Measurements from ENCODE around the gene SLC6A12.
A peak's percentile ranks its signal among the peaks of the same experiment; 100 is the strongest.
"Not testable (repeated sequence)": the region's sequence is repeated elsewhere in the genome, so short reads cannot be mapped to it uniquely, and the experiment has no call there.

Gene SLC6A12

GRCh38 chr12:219891-220352 is 6.0 kb upstream of the SLC6A12 start:
- TF ChIP-seq, protein P1, sequence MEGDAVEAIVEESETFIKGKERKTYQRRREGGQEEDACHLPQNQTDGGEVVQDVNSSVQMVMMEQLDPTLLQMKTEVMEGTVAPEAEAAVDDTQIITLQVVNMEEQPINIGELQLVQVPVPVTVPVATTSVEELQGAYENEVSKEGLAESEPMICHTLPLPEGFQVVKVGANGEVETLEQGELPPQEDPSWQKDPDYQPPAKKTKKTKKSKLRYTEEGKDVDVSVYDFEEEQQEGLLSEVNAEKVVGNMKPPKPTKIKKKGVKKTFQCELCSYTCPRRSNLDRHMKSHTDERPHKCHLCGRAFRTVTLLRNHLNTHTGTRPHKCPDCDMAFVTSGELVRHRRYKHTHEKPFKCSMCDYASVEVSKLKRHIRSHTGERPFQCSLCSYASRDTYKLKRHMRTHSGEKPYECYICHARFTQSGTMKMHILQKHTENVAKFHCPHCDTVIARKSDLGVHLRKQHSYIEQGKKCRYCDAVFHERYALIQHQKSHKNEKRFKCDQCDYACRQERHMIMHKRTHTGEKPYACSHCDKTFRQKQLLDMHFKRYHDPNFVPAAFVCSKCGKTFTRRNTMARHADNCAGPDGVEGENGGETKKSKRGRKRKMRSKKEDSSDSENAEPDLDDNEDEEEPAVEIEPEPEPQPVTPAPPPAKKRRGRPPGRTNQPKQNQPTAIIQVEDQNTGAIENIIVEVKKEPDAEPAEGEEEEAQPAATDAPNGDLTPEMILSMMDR (IDR thresholded peaks at IDR 0.05; ENCODE audit: control insufficient read depth, insufficient read depth, low read depth, low read length, missing control alignments) = peak; percentile 65
- DNase-seq (ENCODE audit: low read depth) = no peak
- no peak overlapping the region for H3K4me3 ChIP-seq (ENCODE audit: control insufficient read depth, low read depth, low read length)

DNA sequence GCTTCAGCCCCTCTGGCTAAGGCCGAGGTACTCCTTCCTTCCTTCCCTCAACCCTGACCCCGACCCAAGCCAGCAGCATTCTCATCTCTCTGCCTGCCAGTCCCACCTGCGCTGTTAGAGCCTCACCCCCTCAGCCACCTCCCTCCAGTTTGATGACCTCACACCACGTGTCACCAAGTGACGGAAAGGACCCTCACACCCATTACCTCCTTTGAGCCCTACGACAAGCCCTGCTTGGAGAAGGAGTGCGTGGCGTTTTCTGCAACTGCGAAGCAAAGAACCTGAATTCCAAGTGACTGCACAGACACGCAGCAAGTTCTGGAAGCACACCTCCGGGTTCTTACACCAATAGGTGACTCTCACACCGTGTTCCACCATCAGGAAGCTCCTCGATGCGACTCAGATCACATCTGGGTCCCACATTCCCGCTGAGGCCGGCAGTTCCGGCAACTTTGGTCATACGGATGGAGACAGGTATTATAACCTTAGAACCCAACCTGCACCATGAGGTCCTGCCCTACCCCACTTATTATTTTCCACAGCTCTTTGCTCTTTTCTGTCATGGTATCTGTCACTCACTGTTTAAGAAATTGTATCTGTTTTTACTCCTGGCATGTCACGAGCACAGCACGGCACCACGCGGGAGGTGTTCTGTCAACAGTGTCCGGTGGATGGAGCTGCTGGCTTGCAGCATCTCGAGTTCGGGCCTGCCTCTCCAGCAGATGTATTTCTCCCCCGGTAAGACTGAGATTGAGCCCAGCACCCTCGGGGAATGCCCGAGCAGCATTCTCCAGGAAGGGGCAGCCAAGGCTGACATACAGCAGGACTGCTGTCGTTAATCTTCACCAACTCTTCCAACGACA is 5.0 kb upstream of the SLC6A12 start:
- TF ChIP-seq, protein P1 (IDR thresholded peaks at IDR 0.05; ENCODE audit: control insufficient read depth, insufficient read depth, low read depth, low read length, missing control alignments) = no peak
- no peak for DNase-seq (ENCODE audit: low read depth)
- no peak overlapping the region for H3K4me3 ChIP-seq (ENCODE audit: control insufficient read depth, low read depth, low read length)

- TF ChIP-seq, protein P1 (IDR thresholded peaks at IDR 0.05; ENCODE audit: control insufficient read depth, insufficient read depth, low read depth, low read length, missing control alignments) = no peak
- no peak overlapping the region for H3K4me3 ChIP-seq (ENCODE audit: control insufficient read depth, low read depth, low read length)
- DNase-seq (ENCODE audit: low read depth) = no peak
Measured at GRCh38 chr12:218221-218620, 4.3 kb upstream of the SLC6A12 start.

DNA sequence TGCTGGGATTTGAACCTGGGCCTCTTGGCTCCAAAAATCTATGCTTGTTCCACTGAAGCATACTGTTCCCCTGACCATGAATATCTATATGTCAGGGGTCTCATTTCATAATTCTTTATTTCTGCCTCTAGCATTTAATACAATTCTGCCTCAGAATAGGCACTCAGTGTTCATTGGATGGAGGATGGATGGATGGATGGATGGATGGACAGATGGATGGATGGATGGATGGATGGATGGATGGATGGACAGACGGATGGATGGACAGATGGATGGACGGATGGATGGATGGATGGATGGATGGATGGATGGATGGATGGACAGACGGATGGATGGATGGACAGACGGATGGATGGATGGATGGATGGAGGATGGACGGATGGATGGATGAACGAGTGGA is 3.1 kb upstream of the SLC6A12 start:
- not testable (repeated sequence) for H3K4me3 ChIP-seq (ENCODE audit: control insufficient read depth, low read depth, low read length); DNase-seq (ENCODE audit: low read depth)

GRCh38 chr12:215116-215515 is 1.2 kb upstream of the SLC6A12 start:
- no peak for DNase-seq (ENCODE audit: low read depth)
- no peak overlapping the region for H3K4me3 ChIP-seq (ENCODE audit: control insufficient read depth, low read depth, low read length)
- TF ChIP-seq, protein P1 (IDR thresholded peaks at IDR 0.05; ENCODE audit: control insufficient read depth, insufficient read depth, low read depth, low read length, missing control alignments) = no peak

GRCh38 chr12:213527-213932 is 427 bp downstream of the SLC6A12 start:
- DNase-seq (ENCODE audit: low read depth) = no peak
- H3K4me3 ChIP-seq (ENCODE audit: control insufficient read depth, low read depth, low read length) = no peak overlapping the region
- TF ChIP-seq, protein P1 (IDR thresholded peaks at IDR 0.05; ENCODE audit: control insufficient read depth, insufficient read depth, low read depth, low read length, missing control alignments) = no peak

DNA sequence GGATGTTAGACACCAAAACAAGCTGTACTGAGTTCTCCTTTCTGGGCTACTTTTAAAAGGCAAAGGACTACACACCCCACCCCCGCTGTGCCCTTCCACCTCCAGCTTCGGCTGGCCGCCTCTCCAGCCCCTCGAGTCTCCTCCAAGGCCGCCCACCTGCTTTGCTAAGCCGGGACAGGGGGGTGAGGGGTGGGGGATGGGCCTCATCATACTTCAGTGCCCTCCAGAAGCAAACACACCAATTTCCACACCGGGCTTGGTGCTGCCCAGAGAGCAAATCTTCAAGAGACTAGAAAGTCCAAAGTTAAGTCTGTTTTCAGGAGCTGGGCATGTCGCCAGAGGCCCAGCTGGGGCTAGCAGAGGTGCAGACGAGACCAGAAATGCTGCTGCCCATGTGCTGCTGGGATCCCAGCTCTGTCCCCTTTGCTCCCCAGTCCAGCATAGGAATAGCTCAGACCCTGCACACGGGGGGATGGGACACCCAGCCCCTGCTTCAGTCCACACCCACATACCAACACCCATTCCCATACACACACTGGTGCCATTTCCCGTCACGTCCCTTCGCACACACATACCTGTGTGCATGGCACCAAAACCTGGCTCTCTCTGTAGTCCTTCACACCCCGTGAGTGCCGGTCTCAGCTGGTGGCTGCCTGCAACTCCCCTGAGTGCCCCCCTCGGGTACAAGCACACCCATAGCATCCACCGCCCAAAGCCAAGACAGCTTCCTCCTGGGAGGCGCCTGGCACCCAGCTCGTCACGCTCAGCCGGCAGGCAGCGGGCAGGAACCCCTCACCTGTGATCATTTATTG is 1.0 kb downstream of the SLC6A12 start:
- TF ChIP-seq, protein P1 (IDR thresholded peaks at IDR 0.05; ENCODE audit: control insufficient read depth, insufficient read depth, low read depth, low read length, missing control alignments) = no peak
- DNase-seq (ENCODE audit: low read depth) = no peak
- H3K4me3 ChIP-seq (ENCODE audit: control insufficient read depth, low read depth, low read length) = no peak overlapping the region

All from AG09309 (cell line).